ENCODE results near the gene CD1D.
"Not testable (repeated sequence)": the region's sequence is repeated elsewhere in the genome, so short reads cannot be mapped to it uniquely, and the experiment has no call there.

Gene CD1D

DNA sequence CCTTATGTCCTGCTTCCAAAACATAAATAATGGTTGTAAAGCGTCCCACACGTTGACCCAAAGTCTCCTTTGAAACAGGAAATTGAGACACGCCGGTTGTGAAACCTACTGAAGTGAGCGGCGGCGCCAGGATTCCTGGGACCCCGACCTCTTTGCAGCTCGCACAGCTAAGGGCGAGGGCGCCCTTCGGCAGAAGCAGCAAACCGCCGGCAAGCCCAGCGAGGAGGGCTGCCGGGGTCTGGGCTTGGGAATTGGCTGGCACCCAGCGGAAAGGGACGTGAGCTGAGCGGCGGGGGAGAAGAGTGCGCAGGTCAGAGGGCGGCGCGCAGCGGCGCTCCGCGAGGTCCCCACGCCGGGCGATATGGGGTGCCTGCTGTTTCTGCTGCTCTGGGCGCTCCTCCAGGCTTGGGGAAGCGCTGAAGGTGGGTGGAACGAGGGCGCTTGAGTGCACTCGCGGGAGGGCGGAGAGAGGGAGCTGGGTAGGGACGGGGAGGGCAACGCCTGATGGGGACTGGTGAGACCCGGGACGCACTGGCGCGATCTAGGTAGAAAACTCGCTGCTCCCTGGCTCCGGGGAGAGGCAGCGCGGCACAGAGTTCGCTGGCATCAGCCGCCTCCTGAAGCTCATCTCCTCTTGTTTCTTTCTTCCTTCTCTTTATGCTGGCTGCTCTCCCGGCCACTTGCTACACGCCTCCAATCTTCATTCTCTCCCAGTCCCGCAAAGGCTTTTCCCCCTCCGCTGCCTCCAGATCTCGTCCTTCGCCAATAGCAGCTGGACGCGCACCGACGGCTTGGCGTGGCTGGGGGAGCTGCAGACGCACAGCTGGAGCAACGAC lies at the start of gene CD1D:
Gene CD1D (plus strand): TSS at position 155 of the 836 bp plus-strand sequence. CDS start 207 bp downstream, at position 362.
- DNase-seq (ENCODE audit: low read depth) = no peak

DNA sequence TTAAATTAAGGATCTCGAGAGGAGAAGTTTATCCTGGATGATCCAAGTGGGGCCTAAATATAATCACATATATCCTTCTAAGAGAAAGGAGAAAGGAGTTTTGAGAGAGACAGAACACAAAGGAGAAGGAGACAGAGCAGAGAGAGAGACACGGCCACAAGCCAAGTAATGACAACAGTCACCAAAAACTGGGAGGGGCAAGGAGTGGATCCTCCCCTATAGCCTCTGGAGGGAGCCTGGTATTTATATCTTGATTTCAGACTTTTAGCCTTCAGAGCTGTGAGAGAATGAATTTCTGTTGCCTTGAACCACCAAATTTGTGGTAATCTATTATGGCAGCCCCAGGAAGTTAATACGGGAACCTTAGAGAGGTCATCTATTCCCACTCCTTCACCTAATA lies 49.5 kb upstream of the CD1D start:
- DNase-seq (ENCODE audit: low read depth) = no peak

DNA sequence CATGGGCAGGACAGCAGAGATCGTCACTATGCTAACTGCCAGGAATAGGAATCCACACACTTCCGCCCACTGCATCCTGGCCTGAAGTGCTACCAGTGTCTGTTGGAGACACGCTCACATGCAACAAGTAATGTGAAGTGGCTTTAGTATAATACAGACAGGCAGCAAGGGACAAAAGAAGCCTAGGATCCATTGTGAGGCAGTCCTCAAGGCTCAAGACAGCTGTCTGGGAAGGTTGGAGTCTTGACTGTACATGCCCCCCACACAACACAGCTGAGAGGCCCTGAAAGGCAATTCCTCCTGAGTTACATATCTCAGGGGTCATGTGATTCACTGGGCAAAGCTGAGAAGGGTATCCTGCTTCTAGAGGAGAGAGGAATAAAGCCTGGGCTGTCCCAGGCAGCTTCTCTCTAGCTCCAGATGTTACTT lies 39.9 kb upstream of the CD1D start:
- no peak for DNase-seq (ENCODE audit: low read depth)

DNA sequence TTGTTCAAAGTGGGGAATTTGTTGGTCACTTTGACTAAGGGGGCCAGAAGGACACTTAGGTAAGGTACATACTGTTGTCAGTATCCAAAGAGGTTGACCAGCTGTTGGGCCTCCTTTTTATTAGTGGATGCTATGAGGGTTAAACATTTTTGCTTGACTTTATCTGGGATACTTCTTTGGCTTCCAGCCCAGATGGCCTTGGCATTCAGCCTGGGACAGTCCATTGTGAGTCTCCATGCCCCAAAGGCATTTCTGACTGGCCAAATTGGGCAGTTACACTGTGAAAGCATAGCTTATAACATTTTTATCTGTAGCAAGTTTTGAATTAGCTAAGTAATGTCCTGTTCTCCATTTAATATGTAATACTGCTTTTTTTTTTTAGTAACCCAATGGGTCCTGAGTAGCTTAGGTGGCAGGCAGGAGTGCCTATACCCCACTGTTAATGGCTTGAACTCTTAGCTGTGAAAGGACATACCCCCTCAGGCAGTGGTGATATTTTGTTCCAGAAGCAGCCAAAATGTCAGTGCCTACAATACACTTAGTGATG lies 35.4 kb upstream of the CD1D start:
- DNase-seq (ENCODE audit: low read depth) = no peak

DNA sequence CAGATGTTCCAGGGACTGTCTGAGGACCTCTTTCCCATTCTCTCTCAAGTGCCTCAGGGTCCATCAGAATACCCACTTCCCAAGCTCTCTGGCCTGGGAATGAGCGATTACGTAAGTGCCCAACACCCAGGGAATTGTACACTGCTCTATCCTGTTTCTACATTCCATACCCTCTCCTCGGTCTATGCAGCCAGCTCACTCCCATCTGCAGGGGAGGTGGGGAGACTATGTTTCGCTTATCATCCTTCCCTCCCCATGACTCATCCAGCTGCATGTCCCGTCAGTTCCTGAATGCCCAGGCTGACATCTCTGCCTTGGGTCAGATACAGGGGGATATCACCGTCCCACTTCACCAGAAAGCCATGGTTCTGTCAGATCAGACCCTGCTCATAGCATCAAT lies 34.5 kb upstream of the CD1D start:
- no peak for DNase-seq (ENCODE audit: low read depth)

DNA sequence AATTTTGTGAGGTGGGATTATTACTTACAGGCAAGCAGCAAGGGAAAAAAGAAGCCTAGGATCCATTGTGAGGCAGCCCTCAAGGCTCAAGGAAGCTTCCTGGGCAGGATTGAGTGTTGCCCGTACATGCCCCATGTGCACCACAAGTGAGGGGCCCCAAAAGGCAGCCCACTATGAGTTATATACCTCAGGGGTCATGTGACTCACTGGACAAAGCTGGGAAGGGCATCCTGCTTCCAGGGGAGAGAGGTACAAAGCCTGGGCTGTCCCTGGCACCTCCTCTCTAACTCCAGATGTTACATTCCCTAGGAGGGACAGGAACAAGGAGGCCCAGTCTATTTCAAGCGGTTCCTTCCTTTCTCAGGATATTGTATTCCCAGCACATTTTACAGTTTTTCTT lies 34.0 kb upstream of the CD1D start:
- no peak for DNase-seq (ENCODE audit: low read depth)

DNA sequence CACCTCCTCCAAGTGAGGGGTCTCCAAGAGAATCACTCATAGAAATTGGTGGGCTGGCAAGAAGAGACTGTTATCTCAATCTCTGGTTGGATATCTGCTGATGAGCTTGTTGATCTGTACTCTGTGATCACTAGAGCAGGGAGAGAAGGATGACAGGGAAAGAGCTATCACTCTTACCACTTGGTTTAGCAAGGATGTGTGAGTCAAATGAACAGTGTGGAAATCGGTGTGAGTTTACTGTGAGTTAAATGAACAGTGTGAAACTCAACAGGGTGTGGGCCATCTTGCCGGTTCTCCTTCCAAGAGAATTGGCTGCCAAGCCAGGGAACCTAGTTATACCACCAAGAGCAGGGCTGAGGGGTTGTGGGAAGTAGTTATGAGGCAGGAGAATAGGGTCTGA lies 33.3 kb upstream of the CD1D start:
- DNase-seq (ENCODE audit: low read depth) = no peak

DNA sequence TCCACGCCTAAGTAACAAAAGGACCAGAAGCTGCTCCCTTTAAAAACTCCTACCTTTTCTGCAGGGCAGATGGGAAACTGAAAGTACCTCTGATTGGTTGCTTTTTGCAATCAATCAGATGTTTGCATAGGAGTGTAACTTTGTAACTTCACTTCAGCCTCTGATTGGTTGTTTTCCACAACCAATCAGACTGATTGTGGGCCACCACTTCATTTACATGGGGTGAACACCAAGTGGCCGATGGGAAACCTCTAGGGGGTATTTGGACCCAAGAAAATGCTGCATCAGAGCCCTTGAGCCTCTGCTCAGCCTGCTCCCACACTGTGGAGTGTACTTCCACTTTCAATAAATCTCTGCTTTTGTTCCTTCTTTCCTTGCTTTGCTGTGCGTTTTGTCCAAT lies 32.8 kb upstream of the CD1D start:
- DNase-seq (ENCODE audit: low read depth) = no peak

DNA sequence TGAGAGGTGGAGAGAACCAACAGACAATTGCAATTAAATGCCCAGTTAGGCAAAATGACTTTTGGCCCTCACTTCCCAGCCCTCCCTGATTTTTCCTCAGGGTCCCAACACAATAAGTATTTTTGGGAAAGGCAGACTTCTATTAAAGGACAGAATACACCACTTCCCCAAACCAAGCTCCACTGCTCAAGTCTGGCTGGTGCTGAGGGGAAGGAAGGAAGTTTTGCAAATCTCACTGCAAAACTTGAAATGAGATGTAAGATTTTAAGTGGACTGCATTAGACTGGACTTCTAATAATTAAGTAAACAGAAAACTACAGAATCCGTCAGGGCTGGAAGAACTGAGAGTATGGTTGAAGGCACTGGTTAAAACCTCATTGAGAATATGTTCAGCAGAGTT lies 32.2 kb upstream of the CD1D start:
- DNase-seq (ENCODE audit: low read depth) = no peak

DNA sequence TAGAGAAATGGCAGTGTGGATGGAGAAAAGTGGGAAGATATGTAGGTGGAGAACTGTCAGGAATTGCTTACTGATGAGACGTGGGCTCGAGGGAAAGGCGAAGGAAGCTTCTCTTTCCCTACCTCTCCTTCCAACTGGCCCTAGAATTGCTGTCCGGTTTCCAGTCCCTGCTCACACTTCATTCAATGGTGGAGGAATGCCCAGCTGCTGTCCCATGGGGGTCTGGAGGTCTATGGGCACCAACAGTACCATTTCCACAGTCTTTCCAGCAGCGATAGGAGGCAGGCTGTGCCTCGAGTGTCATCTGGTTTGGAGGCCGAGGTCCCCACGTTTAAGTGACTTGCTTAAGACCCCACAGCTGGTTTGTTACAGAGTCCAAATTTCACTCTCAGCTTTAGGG lies 31.5 kb upstream of the CD1D start:
- no peak for DNase-seq (ENCODE audit: low read depth)

DNA sequence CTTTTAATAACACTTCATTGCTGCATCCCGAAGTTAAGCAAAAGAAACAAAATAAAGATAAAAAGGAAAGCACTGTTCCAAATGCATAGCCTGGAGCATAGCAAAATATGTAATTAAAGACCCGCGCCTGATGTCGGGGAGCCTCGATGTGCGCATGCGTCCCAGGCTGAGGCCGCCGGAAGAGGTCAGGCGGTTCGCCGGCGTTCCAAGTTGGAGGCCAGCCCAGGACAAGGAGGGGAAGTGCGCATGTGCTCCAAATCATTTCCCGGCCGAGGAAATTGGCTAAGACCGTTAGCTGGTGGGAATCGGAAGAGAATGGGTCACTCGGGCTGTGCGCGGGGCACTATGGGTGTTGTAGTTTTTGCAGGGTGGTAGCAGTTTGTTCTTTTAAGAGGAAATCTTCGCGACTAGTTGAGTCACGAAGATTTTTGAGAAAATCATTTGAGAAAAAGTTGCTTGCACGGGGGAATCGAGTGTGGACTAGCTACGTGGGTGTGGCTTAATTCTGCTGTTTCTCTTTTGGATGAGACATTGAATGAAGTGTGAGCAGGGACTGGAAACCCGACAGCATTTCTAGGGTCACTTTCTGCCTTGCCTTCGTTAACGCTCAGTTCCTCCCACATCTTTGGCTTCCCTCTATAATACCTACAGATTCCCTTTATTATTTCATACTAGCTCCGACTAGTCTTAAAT lies 31.0 kb upstream of the CD1D start:
- DNase-seq (ENCODE audit: low read depth) = peak; percentile 65

DNA sequence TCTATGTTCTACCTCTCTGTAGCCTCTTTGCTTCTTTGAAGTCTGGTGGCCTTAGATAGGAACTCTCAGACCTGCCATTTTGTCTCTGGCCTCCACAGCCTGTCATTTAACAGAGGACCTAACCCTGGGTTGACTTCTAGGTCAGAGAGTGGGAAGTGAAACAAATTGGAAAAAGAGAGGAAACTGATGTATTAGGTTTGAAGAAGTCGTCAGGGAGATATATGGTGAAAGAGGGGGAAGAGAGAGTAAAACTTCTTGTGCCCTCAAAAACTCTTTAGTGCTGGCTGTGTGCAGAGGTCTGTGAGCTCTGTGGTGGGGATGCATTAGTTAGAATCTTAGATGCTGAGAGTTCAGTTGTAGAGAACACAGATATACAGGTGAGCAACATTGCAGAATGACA lies 30.2 kb upstream of the CD1D start:
- DNase-seq (ENCODE audit: low read depth) = no peak

DNA sequence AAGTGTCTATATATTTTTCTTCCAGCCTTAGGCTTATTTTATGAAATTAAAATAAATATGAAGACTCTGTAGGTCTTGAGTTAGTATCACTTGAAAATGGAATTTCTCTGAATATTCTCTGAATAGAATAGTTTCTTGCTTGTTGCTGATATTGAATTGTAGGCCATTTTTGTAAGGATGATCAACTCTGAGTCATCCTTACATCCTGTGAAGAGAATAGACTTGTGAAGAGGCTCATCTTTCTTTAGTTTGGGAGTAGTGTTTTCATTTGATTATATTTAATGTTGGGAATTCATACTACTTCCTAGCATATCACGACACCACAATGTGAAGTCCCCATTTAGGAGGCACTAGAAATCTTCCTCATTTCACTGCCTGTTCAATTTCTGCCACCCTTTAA lies 27.5 kb upstream of the CD1D start:
- no peak for DNase-seq (ENCODE audit: low read depth)

DNA sequence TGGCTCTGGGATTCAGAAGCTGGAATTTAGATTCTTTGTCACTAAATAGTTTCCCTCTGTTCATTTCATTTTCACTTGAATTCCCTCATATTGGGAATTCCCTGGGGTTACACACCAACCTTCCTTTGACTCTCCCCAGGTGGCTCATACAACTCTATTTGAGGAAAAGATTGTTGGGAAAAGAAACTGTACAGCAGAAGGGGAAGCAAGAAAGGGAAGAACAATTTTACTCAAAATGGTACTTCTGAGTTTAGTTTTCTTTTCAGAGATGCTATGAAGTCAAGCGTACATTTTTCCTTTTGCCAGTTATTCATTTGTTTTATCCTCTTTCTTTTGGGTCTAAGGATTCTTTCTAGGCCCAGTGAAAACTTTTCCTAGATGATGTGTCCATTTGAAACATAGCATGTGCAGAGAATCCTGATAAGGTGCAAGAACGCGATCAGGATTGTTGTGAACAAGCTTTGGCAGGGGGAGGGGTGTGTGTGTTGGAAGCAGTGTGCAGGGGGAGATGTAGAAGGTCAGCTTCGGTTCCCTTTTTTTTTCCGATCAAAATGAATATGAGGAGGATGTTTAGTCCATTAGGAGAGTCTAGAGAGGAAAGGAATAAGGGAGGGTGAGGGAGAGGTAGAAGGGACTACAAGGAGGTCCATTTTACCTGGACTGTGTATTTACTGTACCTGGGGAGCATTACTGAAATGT lies 26.8 kb upstream of the CD1D start:
- no peak for DNase-seq (ENCODE audit: low read depth)

DNA sequence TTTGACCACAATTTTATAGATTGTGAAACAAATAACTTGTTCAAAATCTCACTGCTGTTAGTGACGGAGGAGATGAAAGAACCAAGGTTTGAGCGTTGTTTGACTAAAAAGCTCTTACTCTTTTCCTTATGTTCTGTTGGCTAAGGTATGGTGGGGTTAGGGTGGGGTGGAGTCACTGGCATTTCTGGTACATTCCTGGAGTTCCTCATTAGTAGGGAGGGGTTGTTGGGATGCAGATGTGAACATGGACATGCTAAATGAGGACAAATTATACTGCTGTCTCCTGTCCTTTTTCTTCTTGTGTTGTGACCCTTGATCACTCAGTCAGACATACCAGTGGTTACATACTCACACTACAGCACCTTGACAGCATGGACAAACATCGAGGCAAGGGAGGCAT lies 26.2 kb upstream of the CD1D start:
- no peak for DNase-seq (ENCODE audit: low read depth)

DNA sequence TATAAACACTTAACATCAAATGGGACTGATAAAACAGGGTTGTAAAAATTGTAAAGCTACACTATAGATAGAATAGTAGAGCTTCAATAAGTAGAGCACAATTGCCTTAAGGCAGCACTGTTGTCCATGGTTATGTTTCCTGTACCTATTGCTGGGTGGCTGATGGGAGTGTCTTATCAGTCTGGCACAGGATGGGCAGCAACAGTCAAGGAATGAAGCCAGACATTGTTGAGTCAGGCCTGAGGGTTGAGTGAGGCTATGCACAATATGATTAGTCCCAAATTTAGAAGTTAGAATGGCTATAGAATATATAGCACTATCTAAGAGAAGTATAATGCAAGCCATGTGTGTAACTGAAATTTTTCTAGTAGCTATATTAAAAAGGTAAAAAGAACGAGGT lies 25.0 kb upstream of the CD1D start:
- no peak for DNase-seq (ENCODE audit: low read depth)

DNA sequence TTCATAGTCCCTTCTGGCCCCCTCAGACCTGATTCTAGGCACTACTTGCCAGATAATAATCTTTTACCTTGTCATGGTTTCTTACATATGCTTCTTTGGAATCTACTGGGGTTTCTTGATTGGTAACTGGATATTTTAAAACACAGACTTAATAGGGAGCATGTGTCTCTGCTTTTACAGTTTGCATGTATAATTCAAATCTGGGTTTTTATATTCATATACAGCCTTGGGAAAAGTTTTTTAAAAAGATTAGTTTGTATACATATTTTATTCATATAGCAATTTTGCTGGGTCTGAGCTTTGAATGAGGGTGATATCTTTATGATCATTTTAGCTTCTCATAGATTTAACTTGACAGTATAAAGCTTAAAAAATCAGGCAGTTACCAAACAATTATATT lies 21.1 kb upstream of the CD1D start:
- no peak for DNase-seq (ENCODE audit: low read depth)

DNA sequence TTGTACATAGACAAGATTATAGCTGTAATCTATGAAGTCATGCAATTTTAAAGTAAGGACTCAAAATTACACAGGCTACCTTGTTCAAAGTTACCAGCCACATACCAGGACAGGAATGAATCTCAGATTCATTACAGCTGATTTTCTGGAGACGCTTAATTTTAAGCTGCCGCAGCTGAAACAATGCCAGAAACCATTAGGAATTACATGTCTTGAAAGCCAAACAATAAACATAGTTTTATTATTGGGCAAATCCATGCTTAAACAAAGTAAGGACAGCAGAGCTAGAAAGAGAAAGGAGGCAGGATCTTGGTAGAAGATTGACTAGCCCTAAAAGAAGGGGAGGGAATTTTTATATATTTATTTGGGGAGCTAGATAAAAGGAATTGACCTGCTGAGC lies 19.2 kb upstream of the CD1D start:
- no peak for DNase-seq (ENCODE audit: low read depth)

DNA sequence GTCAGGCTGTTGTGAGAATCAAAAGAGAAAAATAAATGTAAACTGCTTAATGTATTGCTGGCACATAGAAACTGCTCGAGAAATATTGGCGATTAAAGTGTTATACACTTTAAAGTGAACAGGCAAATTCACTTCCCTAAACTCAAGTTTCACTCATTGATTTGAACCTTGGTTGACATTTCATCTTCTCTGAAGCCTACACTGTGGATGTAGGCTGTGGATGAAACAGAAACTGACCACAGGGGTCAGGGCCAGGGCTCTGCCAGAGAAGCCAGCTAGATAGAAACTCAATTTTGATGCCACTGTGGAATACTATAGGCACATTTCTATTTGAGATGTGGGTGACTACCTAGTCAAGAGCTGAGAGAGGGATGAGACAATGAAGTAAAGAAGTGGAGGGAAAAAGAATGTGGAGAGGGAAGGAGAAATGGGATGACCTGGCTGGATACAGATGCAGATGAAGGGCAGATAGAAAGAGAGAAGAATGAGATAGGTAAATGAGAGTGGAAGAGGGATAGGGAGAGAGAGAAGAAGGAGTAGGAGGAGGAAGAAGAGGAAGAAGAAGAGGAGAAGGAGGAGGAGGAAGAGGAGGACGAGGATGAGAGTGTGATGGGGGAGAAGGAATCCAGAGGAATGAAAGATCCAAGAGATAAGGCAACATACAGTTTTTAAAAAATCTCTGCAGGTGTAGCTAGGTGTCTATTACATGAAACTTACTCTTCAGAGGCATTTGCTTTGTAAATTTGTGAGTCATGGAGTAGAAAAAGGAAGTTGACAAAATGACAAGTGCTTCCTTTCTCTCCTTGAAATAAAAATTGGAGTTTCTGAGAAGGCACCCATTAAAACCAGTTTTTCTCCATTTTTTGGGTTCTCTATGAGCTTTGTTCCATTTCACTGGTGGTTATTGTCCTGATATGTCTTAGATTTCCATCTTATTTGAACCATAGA lies 17.4 kb upstream of the CD1D start:
- no peak for DNase-seq (ENCODE audit: low read depth)

DNA sequence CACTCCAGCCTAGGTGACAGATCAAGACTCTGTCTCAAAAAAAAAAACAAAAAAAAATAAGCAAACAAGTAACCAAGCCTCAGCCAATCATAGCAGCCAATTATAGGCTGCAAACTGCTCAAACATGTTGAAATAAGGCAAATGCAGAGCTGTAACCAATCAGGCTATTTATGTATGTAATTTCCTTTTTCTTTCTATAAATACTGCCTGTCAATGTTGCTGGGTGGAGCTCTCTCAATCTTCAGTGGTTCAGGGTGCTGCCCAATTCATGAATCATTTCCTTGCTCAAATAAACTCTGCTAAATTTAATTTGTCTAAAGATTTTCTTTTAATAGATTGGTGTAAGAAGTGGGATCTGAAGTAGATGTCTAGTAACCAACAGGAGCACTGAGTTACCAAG lies 11.6 kb upstream of the CD1D start:
- no peak for DNase-seq (ENCODE audit: low read depth)

DNA sequence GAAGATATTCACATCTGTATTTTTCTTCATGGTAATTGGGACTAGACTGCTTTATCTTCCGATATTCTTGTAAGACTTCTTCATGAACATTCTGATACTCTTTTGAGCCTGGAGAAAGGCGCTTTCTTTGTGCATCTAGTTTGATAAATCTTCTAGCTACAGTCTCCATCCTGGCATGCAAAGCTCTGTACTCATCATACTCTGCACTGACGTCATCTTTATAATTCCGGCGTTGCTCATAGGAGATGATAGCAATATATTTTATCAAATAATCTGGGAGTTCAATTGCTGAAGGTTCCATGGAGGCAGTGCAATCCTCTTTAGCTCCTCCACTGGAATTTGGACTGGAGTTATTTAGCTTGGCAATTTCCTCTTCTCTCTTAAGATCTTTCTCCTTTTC lies 4.8 kb upstream of the CD1D start:
- DNase-seq (ENCODE audit: low read depth) = not testable (repeated sequence)

DNA sequence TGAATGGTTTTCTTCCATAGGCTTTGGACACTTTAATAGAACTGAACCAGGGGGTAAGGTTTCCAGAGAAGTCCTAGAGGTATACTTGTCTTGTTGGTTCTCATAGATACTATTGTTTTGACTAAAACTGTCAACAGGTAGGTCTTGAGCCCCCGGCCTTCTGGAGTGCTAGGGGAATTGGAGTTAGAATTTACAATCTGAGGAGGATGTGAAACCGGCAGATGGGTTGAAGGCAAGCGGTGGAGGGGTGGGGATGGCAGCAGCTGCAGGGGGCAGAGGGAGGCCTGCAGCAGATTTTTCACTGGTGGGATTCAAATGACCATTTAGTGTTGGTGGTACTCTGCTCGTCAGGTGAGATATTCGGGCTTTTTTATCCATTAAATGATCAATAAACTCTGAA lies 4.3 kb upstream of the CD1D start:
- DNase-seq (ENCODE audit: low read depth) = no peak
